Stimulated activated CD8-positive, alpha-beta memory T cell treated with anti-CD3 and anti-CD28 coated beads, Interleukin-7, amount 100 ng/mL, for 24 hours (primary cell): Measurements from ENCODE around the gene MYOCD.

Experiments
- DNase-seq: peaks from one replicate; pipeline ENCODE4 v3.0.0-alpha.2; 2020; ENCODE audit warnings: low read depth

Gene MYOCD

GRCh38 chr17:12709063-12709462 lies 43.4 kb downstream of the MYOCD start:
- no peak for DNase-seq

- DNase-seq: no peak
These were observed 46.7 kb downstream of the MYOCD start for GRCh38 chr17:12712415-12712814.

GRCh38 chr17:12712941-12713340 lies 47.3 kb downstream of the MYOCD start:
- no peak for DNase-seq

- DNase-seq: no peak
These were observed 54.3 kb downstream of the MYOCD start for GRCh38 chr17:12719948-12720347.

- no peak for DNase-seq
These were observed 55.9 kb downstream of the MYOCD start for GRCh38 chr17:12721581-12721980.

- DNase-seq: no peak
These were observed 56.6 kb downstream of the MYOCD start for GRCh38 chr17:12722282-12722681.

GRCh38 chr17:12726131-12726530 lies 60.4 kb downstream of the MYOCD start:
- no peak for DNase-seq

- DNase-seq: no peak
These were observed 61.5 kb downstream of the MYOCD start for GRCh38 chr17:12727076-12727760.

- no peak for DNase-seq
These were observed 62.2 kb downstream of the MYOCD start for GRCh38 chr17:12727881-12728280.

GRCh38 chr17:12729086-12729485 lies 63.4 kb downstream of the MYOCD start:
- no peak for DNase-seq

- DNase-seq: no peak
These were observed 64.7 kb downstream of the MYOCD start for GRCh38 chr17:12730421-12730820.

- DNase-seq: no peak
These were observed 65.3 kb downstream of the MYOCD start for GRCh38 chr17:12730931-12731521.

GRCh38 chr17:12731839-12732238 lies 66.1 kb downstream of the MYOCD start:
- DNase-seq: no peak

- DNase-seq: no peak
These were observed 66.7 kb downstream of the MYOCD start for GRCh38 chr17:12732366-12732765.

- DNase-seq: no peak
These were observed 69.2 kb downstream of the MYOCD start for GRCh38 chr17:12734926-12735325.

GRCh38 chr17:12735517-12735916 lies 69.8 kb downstream of the MYOCD start:
- no peak for DNase-seq

- no peak for DNase-seq
These were observed 70.8 kb downstream of the MYOCD start for GRCh38 chr17:12736526-12736925.

GRCh38 chr17:12737740-12738469 lies 72.2 kb downstream of the MYOCD start:
- DNase-seq: no peak

- no peak for DNase-seq
These were observed 72.9 kb downstream of the MYOCD start for GRCh38 chr17:12738624-12739023.

- no peak for DNase-seq
These were observed 73.8 kb downstream of the MYOCD start for GRCh38 chr17:12739500-12739899.

- no peak for DNase-seq
These were observed 77.4 kb downstream of the MYOCD start for GRCh38 chr17:12743046-12743445.

- no peak for DNase-seq
These were observed 78.6 kb downstream of the MYOCD start for GRCh38 chr17:12744298-12744697.

GRCh38 chr17:12744786-12745185 lies 79.1 kb downstream of the MYOCD start:
- DNase-seq: no peak
